Stimulated activated effector memory CD8-positive, alpha-beta T cell treated with anti-CD3 and anti-CD28 coated beads, Interleukin-12 subunit alpha, Interleukin-12 subunit beta, amount 100 ng/mL, for 72 hours (primary cell): ENCODE data around the gene SLC4A1AP.

Experiments
- ATAC-seq: fragments of 150-1000 bp; cut with Tn5 transposase; 2 replicates; pipeline ENCODE4 v1.10.0; 2021
- DNase-seq, 2 donors: peaks; one replicate each; pipeline ENCODE4 v3.0.0; 2021 to 2022; ENCODE audit warnings: low spot score in 2 of 2
- H3K27ac Mint-ChIP-seq: one replicate; pipeline ENCODE4 v1.8.0; 2022; ENCODE audit warnings: mild to moderate bottlenecking, mixed read lengths
- H3K36me3 Mint-ChIP-seq: one replicate; pipeline ENCODE4 v1.8.0; 2022; ENCODE audit warnings: mild to moderate bottlenecking, mixed read lengths
- H3K4me1 Mint-ChIP-seq: one replicate; pipeline ENCODE4 v1.8.0; 2022; ENCODE audit warnings: mixed read lengths
- H3K4me3 Mint-ChIP-seq: one replicate; pipeline ENCODE4 v1.8.0; 2022; ENCODE audit warnings: mild to moderate bottlenecking, mixed read lengths
- H3K9me3 Mint-ChIP-seq: one replicate; pipeline ENCODE4 v1.8.0; 2022; ENCODE audit warnings: mixed read lengths

The SLC4A1AP gene

DNA sequence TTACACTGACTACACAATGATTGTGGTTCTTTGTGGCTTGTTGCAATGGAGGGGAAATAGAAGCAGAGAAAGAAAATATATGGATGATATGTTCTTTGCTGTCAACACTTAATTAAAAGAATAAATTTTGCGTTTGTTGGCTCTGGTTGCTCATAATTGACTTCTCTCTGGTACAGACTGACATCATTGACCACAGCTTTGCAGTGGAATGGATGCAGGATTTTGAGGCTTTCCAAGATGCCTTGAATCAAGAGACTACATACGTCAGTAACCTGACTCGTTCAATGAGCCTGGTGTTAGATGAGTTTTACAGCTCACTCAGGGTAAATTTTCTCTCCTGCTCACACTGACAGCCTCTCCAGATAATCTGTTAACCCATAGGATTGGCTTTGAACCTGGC lies 25.0 kb upstream of the SLC4A1AP start:
- no peaks in the 10 kb centered on the region for H3K9me3 Mint-ChIP-seq
- DNase-seq (no peak), ATAC-seq (peak; percentile 46)
- H3K4me1 Mint-ChIP-seq = peaks cover 24% of the 10 kb centered on the region
- peak overlapping the region; percentile 43 for H3K4me3 Mint-ChIP-seq
- peaks cover 96% of the 10 kb centered on the region for H3K36me3 Mint-ChIP-seq
- H3K27ac Mint-ChIP-seq = peak overlapping the region; percentile 86

DNA sequence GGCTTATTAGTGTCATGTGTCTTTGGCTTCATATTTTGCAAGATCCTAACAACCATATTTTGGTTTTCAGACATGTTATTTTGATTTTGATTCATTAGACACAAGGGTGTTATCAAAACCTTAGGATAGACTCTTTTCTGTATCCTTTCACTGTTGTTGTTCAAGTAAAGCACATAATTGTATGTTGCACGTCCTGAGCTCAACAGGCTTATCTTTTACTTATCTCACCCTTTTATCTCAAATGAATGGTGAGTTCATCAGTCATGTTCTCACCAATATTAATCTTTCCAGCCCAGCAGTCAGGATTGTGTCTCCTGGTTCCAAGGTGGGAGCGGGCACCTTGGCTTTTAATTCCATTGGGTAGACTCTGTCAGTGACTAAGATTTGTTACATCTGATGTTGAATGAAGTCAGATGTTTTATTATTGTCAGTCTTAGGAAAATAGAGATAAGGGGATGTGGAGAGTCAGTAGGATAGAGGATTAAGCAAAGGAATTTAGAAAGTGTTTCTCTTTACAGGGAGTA lies 22.9 kb upstream of the SLC4A1AP start:
- DNase-seq (no peak), ATAC-seq (no peak)
- Mint-ChIP-seq H3K27ac (no peak overlapping the region), H3K9me3 (no peaks in the 10 kb centered on the region), H3K36me3 (peaks cover 96% of the 10 kb centered on the region), H3K4me1 (peaks cover 19% of the 10 kb centered on the region), H3K4me3 (no peak overlapping the region)

DNA sequence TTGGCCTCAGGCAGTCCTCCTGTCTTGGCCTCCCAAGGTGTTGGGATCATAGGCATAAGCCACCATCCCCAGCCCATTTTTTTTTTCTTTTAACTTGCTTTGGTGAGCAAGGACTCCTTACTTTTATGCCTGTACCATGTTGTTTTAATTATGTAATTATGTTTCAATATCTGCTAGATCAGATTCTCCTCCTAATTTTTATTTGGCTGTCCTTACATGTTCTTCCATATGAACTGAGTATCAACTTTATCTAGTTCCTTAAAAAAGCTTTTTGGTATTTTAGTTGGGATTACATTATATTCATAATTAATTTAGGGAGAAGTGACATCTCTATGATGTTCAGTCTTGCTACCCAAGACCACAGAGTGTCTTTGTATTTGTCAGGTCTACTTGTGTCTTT lies 18.5 kb upstream of the SLC4A1AP start:
- H3K27ac Mint-ChIP-seq = no peak overlapping the region
- peaks cover 100% of the 10 kb centered on the region for H3K36me3 Mint-ChIP-seq
- no peaks in the 10 kb centered on the region for H3K9me3 Mint-ChIP-seq
- no peak for ATAC-seq
- H3K4me1 Mint-ChIP-seq = no peaks in the 10 kb centered on the region
- H3K4me3 Mint-ChIP-seq = no peak overlapping the region
- no peak for DNase-seq

DNA sequence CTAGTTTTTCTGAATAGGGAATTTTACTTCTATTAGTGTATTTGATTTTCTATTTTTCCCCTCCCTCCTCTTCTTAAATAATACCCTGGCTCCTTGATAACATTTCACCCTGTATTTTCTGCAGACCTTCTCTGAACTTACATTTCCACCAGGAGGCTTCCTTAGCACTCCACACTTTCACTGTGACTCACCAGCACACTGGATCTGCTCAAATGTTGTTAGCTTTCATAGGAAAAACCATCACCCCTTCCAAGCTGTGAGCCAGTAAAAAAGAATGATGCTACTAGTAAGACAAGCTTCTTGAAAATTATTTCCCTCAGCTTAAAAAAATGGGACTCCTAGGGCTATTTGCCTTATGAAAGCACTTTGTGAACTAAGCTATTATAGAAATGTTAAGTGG lies 16.4 kb upstream of the SLC4A1AP start:
- H3K27ac Mint-ChIP-seq = peak overlapping the region; percentile 72
- ATAC-seq = no peak

DNA sequence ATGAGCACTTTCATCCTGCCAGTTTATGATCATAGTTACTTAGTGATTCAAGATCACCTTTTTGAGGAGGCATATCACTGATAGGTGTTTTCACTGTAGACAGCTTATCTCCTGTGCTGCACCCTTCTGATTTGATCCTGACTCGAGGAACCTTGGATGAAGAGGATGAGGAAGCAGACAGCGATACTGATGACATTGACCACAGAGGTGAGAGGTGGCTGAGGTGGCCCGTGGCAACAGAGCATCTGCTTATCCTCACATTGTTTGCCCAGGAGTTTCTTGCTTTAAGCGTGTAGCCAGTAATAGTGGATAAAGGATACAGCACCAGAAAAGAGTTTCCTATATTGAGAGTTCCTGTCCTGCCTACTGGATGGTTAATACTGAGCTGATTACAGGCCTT lies 16.0 kb upstream of the SLC4A1AP start:
- Mint-ChIP-seq H3K4me3 (no peak overlapping the region), H3K4me1 (peaks cover 5% of the 10 kb centered on the region), H3K9me3 (no peaks in the 10 kb centered on the region), H3K27ac (peak overlapping the region; percentile 72), H3K36me3 (peaks cover 99% of the 10 kb centered on the region)
- ATAC-seq (no peak), DNase-seq (no peak)

More for the DNA sequence above, 16.4 kb upstream of the SLC4A1AP start:
- Mint-ChIP-seq H3K36me3 (peaks cover 99% of the 10 kb centered on the region), H3K9me3 (no peaks in the 10 kb centered on the region), H3K4me1 (peaks cover under 1% of the 10 kb centered on the region), H3K4me3 (no peak overlapping the region)
- no peak for DNase-seq

DNA sequence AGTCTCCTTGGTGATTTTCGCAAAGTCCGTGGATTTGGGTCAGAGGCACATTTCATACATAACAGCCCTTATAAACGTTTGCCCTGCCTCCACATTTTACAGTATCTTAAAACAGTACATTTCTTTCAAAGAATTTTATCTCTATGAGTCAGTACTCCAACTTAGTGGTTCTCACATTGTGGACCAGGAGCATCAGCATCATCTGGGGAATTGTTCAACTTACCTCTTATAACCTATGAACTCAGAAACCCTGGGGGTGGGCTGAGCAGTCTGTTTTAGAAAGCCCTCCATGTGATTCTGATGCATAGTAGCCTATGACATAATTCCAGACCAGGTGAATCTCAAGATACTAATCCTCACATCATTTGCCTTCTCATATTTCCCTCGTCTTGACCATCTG lies 12.6 kb upstream of the SLC4A1AP start:
- peaks cover 18% of the 10 kb centered on the region for H3K4me1 Mint-ChIP-seq
- H3K4me3 Mint-ChIP-seq = no peak overlapping the region
- no peaks in the 10 kb centered on the region for H3K9me3 Mint-ChIP-seq
- H3K36me3 Mint-ChIP-seq = peaks cover 99% of the 10 kb centered on the region
- ATAC-seq (no peak), DNase-seq (no peak)
- no peak overlapping the region for H3K27ac Mint-ChIP-seq

DNA sequence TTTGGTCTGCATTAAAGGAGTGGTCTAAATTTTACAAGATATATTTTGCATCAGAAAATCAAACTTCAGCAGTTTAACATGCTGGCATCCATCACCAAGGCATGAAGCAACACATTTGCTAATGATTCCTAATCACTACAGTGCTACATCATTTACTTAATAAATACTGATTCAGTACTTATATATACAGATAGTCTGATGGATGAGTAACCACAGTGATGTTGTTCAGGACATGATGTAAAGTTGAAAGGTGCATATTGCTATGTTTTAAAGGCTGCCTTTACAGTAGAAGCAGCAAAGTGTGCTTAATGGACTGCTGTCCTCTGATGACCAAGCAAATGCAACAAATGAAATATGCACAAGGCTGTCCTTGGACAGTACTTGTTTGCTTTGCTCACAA lies 11.3 kb upstream of the SLC4A1AP start:
- DNase-seq (no peak), ATAC-seq (no peak)
- H3K4me1 Mint-ChIP-seq = peaks cover 18% of the 10 kb centered on the region
- peaks cover 99% of the 10 kb centered on the region for H3K36me3 Mint-ChIP-seq
- H3K27ac Mint-ChIP-seq = peak overlapping the region; percentile 23
- no peak overlapping the region for H3K4me3 Mint-ChIP-seq
- H3K9me3 Mint-ChIP-seq = no peaks in the 10 kb centered on the region

DNA sequence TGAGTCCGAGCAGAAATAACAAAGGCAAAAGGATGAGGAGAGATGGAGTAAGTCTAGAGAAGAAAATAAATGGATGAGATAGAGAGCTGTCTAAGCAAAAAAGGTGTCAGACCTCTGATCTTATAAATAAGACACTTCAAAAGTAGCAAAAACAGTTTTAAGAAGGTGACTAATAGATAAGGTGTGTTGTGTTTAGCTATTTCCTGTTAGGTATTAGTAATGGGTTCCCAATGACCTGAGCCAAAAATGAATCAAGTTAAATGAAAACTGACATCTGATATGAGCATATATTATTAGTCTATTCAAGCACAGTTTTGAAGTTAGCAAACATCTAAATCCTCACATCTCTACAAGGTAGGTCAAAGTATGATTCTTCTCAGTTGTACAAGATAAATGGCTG lies 10.9 kb upstream of the SLC4A1AP start:
- Mint-ChIP-seq H3K4me3 (no peak overlapping the region), H3K36me3 (peaks cover 99% of the 10 kb centered on the region), H3K27ac (peak overlapping the region; percentile 23), H3K4me1 (peaks cover 18% of the 10 kb centered on the region), H3K9me3 (no peaks in the 10 kb centered on the region)
- DNase-seq = no peak
- peak; percentile 64 for ATAC-seq

DNA sequence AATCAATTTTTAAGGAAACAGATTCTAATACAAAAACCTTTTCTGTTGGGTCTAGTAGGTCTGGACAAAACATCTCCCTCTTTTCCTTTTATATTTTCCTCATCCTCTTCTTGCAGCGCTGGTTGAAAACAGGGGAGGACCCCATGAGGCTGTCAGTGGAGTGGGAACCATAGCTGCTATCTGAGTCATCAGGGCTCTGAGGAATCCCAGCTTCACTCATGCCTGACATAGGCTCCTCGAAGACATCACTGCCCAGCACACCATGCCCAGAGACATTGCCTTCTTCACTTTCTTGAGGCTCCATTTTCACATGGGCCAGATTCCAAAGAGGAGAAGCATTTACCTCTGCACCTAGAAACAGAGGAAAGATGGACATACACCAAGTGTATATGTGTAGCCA lies 10.3 kb upstream of the SLC4A1AP start:
- H3K27ac Mint-ChIP-seq = peak overlapping the region; percentile 6
- DNase-seq = no peak
- peaks cover 18% of the 10 kb centered on the region for H3K4me1 Mint-ChIP-seq
- peaks cover 99% of the 10 kb centered on the region for H3K36me3 Mint-ChIP-seq
- no peak overlapping the region for H3K4me3 Mint-ChIP-seq
- H3K9me3 Mint-ChIP-seq = no peaks in the 10 kb centered on the region
- no peak for ATAC-seq

DNA sequence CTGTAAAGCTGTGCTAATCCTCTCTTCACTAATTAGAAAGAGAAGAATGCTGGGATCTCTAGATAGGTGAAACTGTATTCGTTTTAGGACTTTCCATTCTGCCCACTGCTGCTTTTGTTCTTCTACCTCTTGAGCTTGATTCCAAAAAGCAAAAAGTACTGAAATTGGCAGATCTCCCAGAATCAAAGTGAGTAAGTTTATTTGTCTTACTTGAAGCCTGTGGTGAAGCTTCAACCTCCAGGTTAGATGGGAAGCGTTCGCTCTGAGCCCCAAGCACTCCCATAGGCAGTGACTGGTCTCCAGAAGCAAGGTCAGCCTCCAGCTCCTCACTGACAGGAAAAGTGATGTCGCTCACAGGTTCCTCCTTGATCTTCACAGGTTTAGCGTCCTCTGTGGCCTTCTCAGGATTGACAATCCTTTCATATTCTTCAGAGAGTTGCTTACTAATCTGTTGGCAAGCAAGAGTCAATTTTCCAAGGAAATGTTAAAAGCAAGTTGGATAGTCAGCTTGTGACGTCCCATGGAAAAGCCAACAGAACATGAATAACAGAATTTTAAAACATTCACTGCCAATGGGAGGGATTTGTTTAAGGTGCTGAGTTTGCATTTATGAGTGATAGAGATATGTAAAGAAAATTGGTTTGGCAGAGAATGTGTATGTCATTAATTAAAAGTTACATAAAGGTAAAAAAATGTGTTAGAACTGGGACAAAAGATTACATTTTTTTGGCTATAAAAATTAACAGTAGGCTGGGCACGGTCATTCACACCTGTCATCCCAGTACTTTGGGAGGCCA lies 8.3 kb upstream of the SLC4A1AP start:
- Mint-ChIP-seq H3K4me1 (peaks cover 18% of the 10 kb centered on the region), H3K36me3 (peaks cover 99% of the 10 kb centered on the region), H3K9me3 (no peaks in the 10 kb centered on the region), H3K4me3 (no peak overlapping the region), H3K27ac (no peak overlapping the region)
- DNase-seq (no peak), ATAC-seq (no peak)

DNA sequence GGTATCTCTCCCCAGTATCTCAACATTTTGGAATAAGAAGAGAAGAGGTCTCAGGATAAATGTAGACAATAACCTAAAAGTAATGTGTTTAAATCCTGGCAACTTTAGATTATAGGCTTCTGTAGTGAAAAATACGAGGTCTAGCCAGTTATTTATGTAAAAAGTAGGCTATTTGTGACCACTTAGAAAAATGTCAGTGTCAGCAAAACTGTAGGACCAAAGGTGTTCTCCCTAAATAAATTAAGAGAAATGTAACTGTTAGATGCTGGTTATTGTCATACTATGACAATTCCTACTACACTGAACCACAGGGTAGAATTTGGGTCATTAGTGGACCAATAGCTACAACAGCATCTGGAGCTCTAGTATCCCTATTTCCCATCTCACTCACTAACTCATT lies 2.3 kb upstream of the SLC4A1AP start:
- peak overlapping the region; percentile 33 for H3K27ac Mint-ChIP-seq
- ATAC-seq = no peak
- no peak for DNase-seq
- H3K36me3 Mint-ChIP-seq = peaks cover 78% of the 10 kb centered on the region
- no peaks in the 10 kb centered on the region for H3K9me3 Mint-ChIP-seq
- peaks cover 28% of the 10 kb centered on the region for H3K4me1 Mint-ChIP-seq
- H3K4me3 Mint-ChIP-seq = peak overlapping the region; percentile 95

DNA sequence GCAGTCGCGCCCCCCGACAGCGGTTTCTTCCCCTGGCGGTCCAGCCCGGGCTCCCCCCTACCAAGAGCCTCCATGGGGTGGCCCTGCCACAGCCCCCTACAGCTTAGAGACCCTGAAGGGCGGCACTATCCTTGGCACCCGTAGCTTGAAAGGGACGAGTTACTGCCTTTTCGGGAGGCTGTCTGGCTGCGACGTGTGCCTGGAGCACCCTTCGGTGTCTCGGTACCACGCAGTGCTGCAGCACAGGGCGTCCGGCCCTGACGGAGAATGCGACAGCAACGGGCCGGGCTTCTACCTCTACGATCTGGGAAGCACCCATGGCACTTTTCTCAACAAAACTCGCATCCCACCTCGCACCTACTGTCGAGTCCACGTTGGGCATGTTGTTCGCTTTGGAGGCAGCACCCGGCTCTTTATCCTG lies 475 bp downstream of the SLC4A1AP start:
- Mint-ChIP-seq H3K9me3 (no peaks in the 10 kb centered on the region), H3K4me1 (peaks cover 28% of the 10 kb centered on the region), H3K27ac (peak overlapping the region; percentile 97), H3K4me3 (peak overlapping the region; percentile 95), H3K36me3 (peaks cover 78% of the 10 kb centered on the region)
- ATAC-seq (peak; percentile 19), DNase-seq (no peak)

DNA sequence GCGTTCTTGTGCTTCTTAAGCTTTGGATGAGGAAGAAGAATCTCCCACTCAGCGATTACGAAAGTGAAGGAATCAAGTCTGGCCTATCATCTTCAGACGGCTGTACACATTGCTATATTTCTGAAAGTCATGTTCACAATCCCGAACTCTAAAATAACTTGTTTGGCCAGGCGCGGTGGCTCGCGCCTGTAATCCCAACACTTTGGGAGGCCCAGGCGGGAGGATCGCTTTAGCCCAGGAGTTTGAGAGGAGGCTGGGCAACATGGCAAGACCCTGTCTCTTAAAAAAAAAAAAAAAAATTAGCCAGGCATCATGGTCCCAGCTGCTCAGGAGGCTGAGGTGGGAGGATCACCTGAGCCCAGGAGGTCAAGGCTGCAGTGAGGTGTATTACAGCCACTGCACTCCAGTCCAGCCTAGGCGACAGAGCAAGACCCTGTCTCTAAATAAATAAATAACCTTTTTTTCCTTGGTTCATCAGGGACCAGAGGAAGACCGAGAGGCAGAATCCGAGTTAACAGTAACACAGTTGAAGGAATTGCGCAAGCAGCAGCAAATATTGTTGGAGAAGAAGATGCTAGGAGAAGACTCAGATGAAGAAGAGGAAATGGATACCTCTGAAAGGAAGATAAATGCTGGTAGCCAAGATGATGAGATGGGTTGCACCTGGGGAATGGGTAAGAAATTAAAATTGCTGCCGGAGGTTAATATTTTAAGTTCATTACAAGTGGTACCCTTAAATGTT lies 1.1 kb downstream of the SLC4A1AP start:
- ATAC-seq = no peak
- Mint-ChIP-seq H3K27ac (peak overlapping the region; percentile 97), H3K4me3 (peak overlapping the region; percentile 95), H3K4me1 (peaks cover 28% of the 10 kb centered on the region), H3K9me3 (no peaks in the 10 kb centered on the region), H3K36me3 (peaks cover 78% of the 10 kb centered on the region)
- DNase-seq = no peak

DNA sequence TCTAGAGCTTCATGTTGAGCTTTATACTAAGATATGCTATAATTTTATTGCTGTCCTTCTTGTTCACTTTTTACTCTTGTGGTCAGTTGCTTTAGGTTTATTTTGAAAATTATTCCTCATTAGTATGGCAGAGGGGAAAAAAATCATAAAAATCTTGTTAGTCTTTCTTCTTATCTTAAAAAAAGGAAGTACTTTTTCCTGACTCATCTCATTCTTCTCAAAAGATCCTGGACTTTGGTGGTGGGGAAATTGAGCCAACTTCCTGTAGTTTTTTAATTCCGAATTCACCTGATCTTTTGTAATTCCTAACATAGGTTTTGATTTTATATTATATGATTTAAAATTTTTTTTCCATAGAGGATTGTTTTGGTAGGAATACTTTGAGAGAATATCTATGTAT lies 3.8 kb downstream of the SLC4A1AP start:
- Mint-ChIP-seq H3K9me3 (no peaks in the 10 kb centered on the region), H3K4me3 (no peak overlapping the region), H3K36me3 (peaks cover 80% of the 10 kb centered on the region), H3K27ac (no peak overlapping the region), H3K4me1 (peaks cover 28% of the 10 kb centered on the region)
- ATAC-seq (no peak), DNase-seq (no peak)

DNA sequence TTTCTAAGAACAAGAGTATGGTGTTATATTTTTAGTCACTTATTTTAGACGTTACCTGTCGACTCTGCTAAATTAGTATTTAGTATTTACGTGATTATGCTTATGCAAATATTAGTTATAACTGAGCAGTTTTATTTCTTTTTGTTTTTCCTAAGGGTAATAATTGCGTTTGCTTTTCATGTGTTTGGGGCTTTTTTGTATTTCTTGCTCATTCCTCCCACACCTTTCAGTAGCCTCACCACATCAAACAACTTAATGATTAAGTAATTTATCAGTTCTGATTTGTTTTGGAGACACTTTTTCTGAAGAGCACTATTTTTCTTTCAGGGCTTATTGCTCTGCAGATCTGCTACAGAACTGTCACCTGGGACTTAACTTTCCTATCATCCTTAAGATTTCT lies 7.5 kb downstream of the SLC4A1AP start:
- ATAC-seq (no peak), DNase-seq (no peak)
- Mint-ChIP-seq H3K9me3 (no peaks in the 10 kb centered on the region), H3K4me1 (peaks cover 12% of the 10 kb centered on the region), H3K36me3 (peaks cover 100% of the 10 kb centered on the region), H3K4me3 (no peak overlapping the region), H3K27ac (no peak overlapping the region)
